Thoracic aorta (tissue), 2 donors: ENCODE results near the gene TTF2. TPM values are rescaled to one million over a fixed set of nuclear protein-coding genes. Genes with fewer than 3 reads are reported as not detected.
A peak's percentile ranks its signal among the peaks of the same experiment; 100 is the strongest.
"Not testable (repeated sequence)": the region's sequence is repeated elsewhere in the genome, so short reads cannot be mapped to it uniquely, and the experiment has no call there.

ENCODE experiments used
- ATAC-seq: fragments of 150-250 bp; one replicate; pipeline ENCODE4 v1.8.0; 2017; ENCODE audit warnings: low read depth; ENCODE audit not compliant: insufficient number of reproducible peaks, low FRiP score
- DNase-seq: peaks from one replicate; pipeline ENCODE4 v3.0.0-alpha.2; 2020; ENCODE audit warnings: low spot score
- H3K27ac ChIP-seq, 2 donors: fragments of 200-600 bp; sonication (generic); 1 replicate in 1 of 2; 2 replicates in 1 of 2; pipeline ENCODE4 v1.5.1; 2016; ENCODE audit warnings: mild to moderate bottlenecking in 2 of 2, moderate library complexity in 2 of 2
- H3K27me3 ChIP-seq: fragments of 200-600 bp; sonication (generic); replicated peaks from 2 replicates; pipeline ENCODE4 v1.6.0; 2016; ENCODE audit warnings: mild to moderate bottlenecking; ENCODE audit not compliant: insufficient read depth
- H3K36me3 ChIP-seq: fragments of 200-600 bp; sonication (generic); one replicate; pipeline ENCODE4 v1.5.1; 2016
- H3K4me1 ChIP-seq, 2 donors: fragments of 200-600 bp; sonication (generic); 1 replicate in 1 of 2; 2 replicates in 1 of 2; pipeline versions ENCODE4 v1.5.1 to v1.6.0; 2016; ENCODE audit warnings: low read depth in 2 of 2, mild to moderate bottlenecking in 1 of 2; ENCODE audit not compliant: control insufficient read depth in 1 of 2
- H3K4me3 ChIP-seq: fragments of 200-600 bp; sonication (generic); 2 replicates; pipeline ENCODE4 v1.5.1; 2016; ENCODE audit warnings: mild to moderate bottlenecking
- H3K9me3 ChIP-seq: fragments of 200-600 bp; sonication (generic); 2 replicates; pipeline ENCODE4 v1.5.1; 2016
- total RNA-seq, 2 donors: library from RNA; depleted of rRNA; stranded (reverse); fragments of >200 nt; gene quantifications; one replicate each; pipeline versions ENCODE4 v1.1.0 to v1.2.3, GENCODE V29; 2016
- TF ChIP-seq, protein P1 (sequence below): fragments of 200-600 bp; sonication (generic); IDR thresholded peaks from one replicate; pipeline ENCODE4 v1.5.1; 2019; ENCODE audit warnings: antibody characterized with exemption

Gene TTF2
- total RNA-seq, 2 donors from 2014 or later: 28.8 to 32.1 TPM

GRCh38 chr1:117117697-117118096 lies 57.6 kb downstream of the TTF2 start:
- no peak for DNase-seq
- peaks cover 7 to 15% of the 10 kb centered on the region in 2 donors for H3K4me1 ChIP-seq
- ATAC-seq: no peak
- H3K27me3 ChIP-seq: no peaks in the 10 kb centered on the region
- peaks cover 7% of the 10 kb centered on the region for H3K36me3 ChIP-seq
- no peaks in the 10 kb centered on the region for H3K9me3 ChIP-seq
- TF ChIP-seq, protein P1, sequence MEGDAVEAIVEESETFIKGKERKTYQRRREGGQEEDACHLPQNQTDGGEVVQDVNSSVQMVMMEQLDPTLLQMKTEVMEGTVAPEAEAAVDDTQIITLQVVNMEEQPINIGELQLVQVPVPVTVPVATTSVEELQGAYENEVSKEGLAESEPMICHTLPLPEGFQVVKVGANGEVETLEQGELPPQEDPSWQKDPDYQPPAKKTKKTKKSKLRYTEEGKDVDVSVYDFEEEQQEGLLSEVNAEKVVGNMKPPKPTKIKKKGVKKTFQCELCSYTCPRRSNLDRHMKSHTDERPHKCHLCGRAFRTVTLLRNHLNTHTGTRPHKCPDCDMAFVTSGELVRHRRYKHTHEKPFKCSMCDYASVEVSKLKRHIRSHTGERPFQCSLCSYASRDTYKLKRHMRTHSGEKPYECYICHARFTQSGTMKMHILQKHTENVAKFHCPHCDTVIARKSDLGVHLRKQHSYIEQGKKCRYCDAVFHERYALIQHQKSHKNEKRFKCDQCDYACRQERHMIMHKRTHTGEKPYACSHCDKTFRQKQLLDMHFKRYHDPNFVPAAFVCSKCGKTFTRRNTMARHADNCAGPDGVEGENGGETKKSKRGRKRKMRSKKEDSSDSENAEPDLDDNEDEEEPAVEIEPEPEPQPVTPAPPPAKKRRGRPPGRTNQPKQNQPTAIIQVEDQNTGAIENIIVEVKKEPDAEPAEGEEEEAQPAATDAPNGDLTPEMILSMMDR: no peak
- H3K4me3 ChIP-seq: no peak overlapping the region
- no peak overlapping the region for H3K27ac ChIP-seq

- H3K36me3 ChIP-seq: peaks cover 5% of the 10 kb centered on the region
- DNase-seq: no peak
- H3K27ac ChIP-seq: no peak overlapping the region
- H3K27me3 ChIP-seq: no peaks in the 10 kb centered on the region
- ATAC-seq: no peak
- H3K9me3 ChIP-seq: no peaks in the 10 kb centered on the region
- H3K4me1 ChIP-seq: peaks cover 8 to 15% of the 10 kb centered on the region in 2 donors
- TF ChIP-seq, protein P1: no peak
- no peak overlapping the region for H3K4me3 ChIP-seq
Observed at GRCh38 chr1:117118137-117118536, 58.0 kb downstream of the TTF2 start.

GRCh38 chr1:117119144-117119543 lies 59.0 kb downstream of the TTF2 start:
- not testable (repeated sequence) for H3K9me3 ChIP-seq, H3K27me3 ChIP-seq, H3K36me3 ChIP-seq, ATAC-seq, DNase-seq, H3K27ac ChIP-seq, H3K4me3 ChIP-seq
- H3K4me1 ChIP-seq: peaks cover 8 to 15% of the 10 kb centered on the region in 2 donors

DNA sequence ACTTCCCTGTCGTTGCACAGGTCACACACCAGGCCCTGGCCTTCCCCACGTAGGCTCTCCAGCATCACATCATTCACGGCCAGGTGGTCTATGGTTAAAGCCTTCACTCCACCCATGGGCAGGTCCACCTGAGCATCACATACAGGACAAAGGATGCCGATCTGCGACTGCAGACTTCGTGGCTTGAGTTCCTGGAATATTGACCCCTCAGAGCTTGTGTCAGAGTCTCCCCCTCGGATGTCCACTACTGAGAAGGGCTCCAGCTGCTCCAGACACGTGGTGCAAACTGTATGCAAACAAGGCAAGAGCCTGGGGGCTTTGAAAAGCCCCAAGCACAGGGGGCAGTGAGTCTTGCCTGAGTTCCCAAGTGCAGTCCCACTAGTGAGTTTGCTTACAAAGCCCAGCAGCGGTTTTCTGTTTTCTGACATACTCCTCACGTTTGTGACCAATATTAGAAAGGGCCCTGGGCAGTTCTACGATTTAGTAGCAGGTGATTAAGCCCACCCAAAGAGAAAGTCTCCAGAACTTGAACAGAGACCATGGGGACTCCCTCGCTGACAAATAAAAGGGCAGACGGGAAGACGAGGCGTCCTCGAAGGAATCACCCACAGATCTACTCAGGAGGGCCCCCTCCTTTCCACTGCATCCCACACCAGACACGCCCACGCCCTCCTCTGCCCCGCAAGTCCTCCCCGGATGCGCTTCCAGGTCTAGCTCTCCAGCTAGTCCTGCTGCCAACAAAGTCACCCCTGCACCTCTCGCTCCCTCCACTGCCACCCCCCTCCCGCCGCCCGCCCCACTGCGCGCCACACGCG lies 60.9 kb downstream of the TTF2 start:
- ATAC-seq (no peak), DNase-seq (no peak)
- Histone ChIP-seq H3K36me3 (no peaks in the 10 kb centered on the region), H3K9me3 (no peaks in the 10 kb centered on the region), H3K27ac (peak overlapping the region; percentile 85 to 88), H3K4me1 (peaks cover 8 to 15% of the 10 kb centered on the region in 2 donors), H3K27me3 (no peaks in the 10 kb centered on the region), H3K4me3 (peak overlapping the region; percentile 83)
- TF ChIP-seq, protein P1: no peak

GRCh38 chr1:117121589-117122329 lies 61.6 kb downstream of the TTF2 start, which contains the start of gene TRIM45:
TRIM45 (minus strand) TSS chr1:117121749; CDS start chr1:117121201, 548 bp downstream.
- no peaks in the 10 kb centered on the region for H3K36me3 ChIP-seq
- DNase-seq (peak; percentile 94), ATAC-seq (peak; percentile 99)
- peak within 1 kb of the TSS; percentile 85 to 88 for H3K27ac ChIP-seq
- H3K9me3 ChIP-seq: no peaks in the 10 kb centered on the region
- TF ChIP-seq, protein P1: peak; percentile 59
- H3K4me1 ChIP-seq: peaks cover 8 to 15% of the 10 kb centered on the region in 2 donors
- no peaks in the 10 kb centered on the region for H3K27me3 ChIP-seq
- peak within 1 kb of the TSS; percentile 83 for H3K4me3 ChIP-seq
